ENCODE results near the gene SAMD15. TPM values are rescaled to one million over a fixed set of nuclear protein-coding genes. Genes with fewer than 3 reads are reported as not detected.
A peak's percentile ranks its signal among the peaks of the same experiment; 100 is the strongest.
"Not testable (repeated sequence)": the region's sequence is repeated elsewhere in the genome, so short reads cannot be mapped to it uniquely, and the experiment has no call there.

Gene SAMD15
- total RNA-seq, 1 donor, result 2.0 TPM

DNA sequence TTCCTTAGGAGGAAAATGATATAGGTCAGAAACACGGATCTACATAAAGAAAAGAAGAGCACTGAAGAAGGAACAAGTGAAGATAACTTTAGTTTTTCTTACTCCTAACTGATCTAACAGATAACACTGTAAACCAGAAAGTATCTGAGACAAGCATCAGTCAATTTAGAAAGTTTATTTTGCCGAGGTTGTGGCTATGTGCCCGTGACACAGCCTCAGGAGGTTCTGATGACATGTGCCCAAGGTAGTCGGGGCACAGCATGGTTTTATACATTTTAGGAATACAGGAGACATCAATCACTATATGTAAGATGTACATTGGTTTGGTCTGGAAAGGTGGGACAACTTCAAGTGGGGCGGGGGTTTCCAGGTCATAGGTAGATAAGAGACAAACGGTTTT lies 23.0 kb downstream of the SAMD15 start:
- no peak for DNase-seq (ENCODE audit: low read depth)
- no peak overlapping the region for H3K4me3 ChIP-seq (ENCODE audit: low read depth, low read length)
- no peak for TF ChIP-seq CTCF (IDR thresholded peaks at IDR 0.05; ENCODE audit: insufficient read depth, low read length)

GRCh38 chr14:77403768-77404167 lies 26.6 kb downstream of the SAMD15 start:
- no peak for TF ChIP-seq CTCF (IDR thresholded peaks at IDR 0.05; ENCODE audit: insufficient read depth, low read length)
- no peak overlapping the region for H3K4me3 ChIP-seq (ENCODE audit: low read depth, low read length)
- DNase-seq (ENCODE audit: low read depth), result no peak

- no peak for TF ChIP-seq CTCF (IDR thresholded peaks at IDR 0.05; ENCODE audit: insufficient read depth, low read length)
- DNase-seq (ENCODE audit: low read depth), result no peak
- no peak overlapping the region for H3K4me3 ChIP-seq (ENCODE audit: low read depth, low read length)
These were observed 28.9 kb downstream of the SAMD15 start for GRCh38 chr14:77406086-77406485.

DNA sequence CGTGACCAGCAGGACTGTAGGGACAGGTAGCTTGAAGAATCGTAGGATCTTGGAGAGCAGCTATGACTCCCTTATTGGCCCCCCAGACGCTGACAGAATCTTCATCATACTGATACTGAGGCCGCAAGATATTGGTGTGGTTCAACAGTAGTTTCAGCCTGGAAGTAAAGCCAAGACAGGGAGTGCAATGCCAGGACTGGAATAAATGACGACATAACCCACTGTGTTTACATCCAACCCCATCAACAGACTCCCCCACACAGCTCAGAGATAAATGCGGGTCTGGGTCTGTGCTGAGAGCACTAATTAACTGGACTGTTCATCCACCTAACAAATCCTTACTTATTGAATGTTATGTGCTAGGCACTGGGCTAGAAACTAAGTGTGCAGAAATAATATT lies 29.5 kb downstream of the SAMD15 start:
- H3K4me3 ChIP-seq (ENCODE audit: low read depth, low read length), result no peak overlapping the region
- TF ChIP-seq CTCF (IDR thresholded peaks at IDR 0.05; ENCODE audit: insufficient read depth, low read length), result no peak
- peak; percentile 50 for DNase-seq (ENCODE audit: low read depth)

DNA sequence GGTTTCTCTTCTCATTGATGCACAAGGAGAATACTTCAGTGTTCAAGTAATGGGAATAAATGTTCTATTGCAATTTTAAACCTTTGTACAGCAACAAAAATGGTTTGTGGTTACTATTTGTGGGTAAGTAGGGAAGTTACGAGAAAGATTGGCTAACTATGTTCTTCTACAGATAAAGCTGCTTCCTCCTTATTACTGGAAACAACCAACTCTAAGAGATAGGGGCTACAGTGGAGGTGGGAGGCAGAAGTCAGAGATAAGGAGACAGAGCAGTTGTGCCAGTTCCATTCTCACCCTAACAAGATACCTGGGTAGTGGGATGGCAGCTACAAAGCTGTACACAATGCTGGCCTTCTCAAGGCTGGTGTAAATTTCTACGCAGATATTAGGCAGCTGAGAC lies 30.0 kb downstream of the SAMD15 start:
- H3K4me3 ChIP-seq (ENCODE audit: low read depth, low read length), result no peak overlapping the region
- no peak for DNase-seq (ENCODE audit: low read depth)
- no peak for TF ChIP-seq CTCF (IDR thresholded peaks at IDR 0.05; ENCODE audit: insufficient read depth, low read length)

GRCh38 chr14:77409131-77409533 lies 32.0 kb downstream of the SAMD15 start:
- TF ChIP-seq CTCF (IDR thresholded peaks at IDR 0.05; ENCODE audit: insufficient read depth, low read length), result peak; percentile 28
- no peak overlapping the region for H3K4me3 ChIP-seq (ENCODE audit: low read depth, low read length)
- peak; percentile 9 for DNase-seq (ENCODE audit: low read depth)

DNA sequence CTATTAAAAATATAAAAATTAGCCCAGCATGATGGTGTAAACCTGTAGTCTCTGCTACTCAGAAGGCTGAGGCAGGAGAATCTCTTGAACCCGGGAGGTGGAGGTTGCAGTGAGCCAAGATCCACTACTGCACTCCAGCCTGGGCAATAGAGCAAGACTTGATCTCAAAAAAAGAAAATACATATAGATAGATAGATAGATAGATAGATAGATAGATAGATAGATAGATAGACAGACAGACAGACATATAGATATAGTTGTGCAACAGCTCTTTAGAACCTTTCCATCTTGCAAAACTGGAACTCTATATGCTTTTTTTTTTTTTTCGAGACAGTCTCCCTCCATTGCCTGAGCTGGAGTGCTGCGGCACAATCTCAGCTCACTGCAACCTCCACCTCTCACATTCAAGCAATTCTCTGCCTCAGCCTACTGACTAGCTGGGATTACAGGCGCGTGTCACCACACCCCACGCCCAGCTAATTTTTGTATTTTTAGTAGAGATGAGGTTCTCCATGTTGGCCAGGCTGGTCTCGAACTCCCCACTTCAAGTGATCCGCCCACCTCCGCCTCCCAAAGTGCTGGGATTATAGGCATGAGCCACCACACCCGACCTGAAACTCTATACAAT lies 38.3 kb downstream of the SAMD15 start:
- not testable (repeated sequence) for H3K4me3 ChIP-seq (ENCODE audit: low read depth, low read length); DNase-seq (ENCODE audit: low read depth)

DNA sequence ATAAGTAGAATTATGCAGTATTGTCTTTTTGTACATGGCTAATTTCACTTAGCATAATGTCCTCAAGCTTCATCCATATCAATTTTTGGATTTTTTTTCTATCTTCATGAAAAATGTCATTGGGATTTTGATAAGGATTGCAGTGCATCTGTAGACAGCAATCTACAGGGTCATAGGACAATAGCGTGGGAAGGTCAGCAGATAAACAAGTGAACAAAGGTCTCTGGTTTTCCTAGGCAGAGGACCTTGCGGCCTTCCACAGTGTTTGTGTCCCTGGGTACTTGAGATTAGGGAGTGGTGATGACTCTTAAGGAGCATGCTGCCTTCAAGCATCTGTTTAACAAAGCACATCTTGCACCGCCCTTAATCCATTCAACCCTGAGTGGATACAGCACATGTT lies 38.9 kb downstream of the SAMD15 start:
- H3K4me3 ChIP-seq (ENCODE audit: low read depth, low read length), result not testable (repeated sequence)

More for the DNA sequence above, 38.9 kb downstream of the SAMD15 start:
- not testable (repeated sequence) for DNase-seq (ENCODE audit: low read depth)
